HEK293 (cell line): ENCODE results near the gene CCDC14.

Source experiments
- CTCF ChIA-PET: fragments of 350-600 bp; formaldehyde crosslinking; extraction: SDS; loops from one replicate; lab custom pipeline; 2021; ENCODE audit warnings: antibody characterized with exemption; lab: Yijun Ruan, JAX
- POLR2A ChIA-PET: fragments of 300-600 bp; formaldehyde crosslinking; extraction: SDS; loops from one replicate; lab custom pipeline; 2020; ENCODE audit warnings: antibody characterized with exemption, inconsistent platforms; lab: Yijun Ruan, JAX
- H3K27ac ChIP-seq: fragments of 200-500 bp; sonication (Bioruptor generic); 2 replicates; pipeline ENCODE4 v1.5.1; 2014; ENCODE audit warnings: low read depth, low read length, control low read depth, inconsistent platforms; ENCODE audit errors: extremely low read depth
- H3K36me3 ChIP-seq, 2 experiments: fragments of 200-500 bp in 1 of 2; sonication (Bioruptor generic) in 1 of 2; 1 replicate in 1 of 2; 2 replicates in 1 of 2; pipeline ENCODE4 v1.5.1; 2014 to 2017; ENCODE audit warnings: inconsistent platforms in 2 of 2, low read length in 2 of 2; ENCODE audit not compliant: control insufficient read depth in 2 of 2, insufficient read depth in 1 of 2
- H3K4me1 ChIP-seq: fragments of 200-500 bp; sonication (Bioruptor generic); 2 replicates; pipeline ENCODE4 v1.5.1; 2014; ENCODE audit warnings: mild to moderate bottlenecking, low read length, inconsistent platforms; ENCODE audit not compliant: control insufficient read depth, insufficient read depth
- H3K4me3 ChIP-seq: 2 replicates; pipeline ENCODE4 v1.5.1; 2011; ENCODE audit warnings: low read depth, mild to moderate bottlenecking, control low read depth, low read length, moderate library complexity
- H3K9me3 ChIP-seq: fragments of 200-500 bp; sonication (Bioruptor generic); 2 replicates; pipeline ENCODE4 v1.5.1; 2014; ENCODE audit warnings: low read depth, low read length, inconsistent platforms; ENCODE audit not compliant: control insufficient read depth, insufficient read depth
- BCL11A ChIP-seq: fragments of 450-650 bp; formaldehyde crosslinking; IDR thresholded peaks from 2 replicates; pipeline ENCODE4 v1.5.1; 2016; ENCODE audit warnings: low read depth, missing biosample characterization, missing genetic modification characterization
- FEZF1 ChIP-seq: fragments of 450-650 bp; formaldehyde crosslinking; IDR thresholded peaks from 2 replicates; pipeline ENCODE4 v1.5.1; 2016; ENCODE audit warnings: missing biosample characterization, missing genetic modification characterization
- GFI1B ChIP-seq: fragments of 450-650 bp; formaldehyde crosslinking; IDR thresholded peaks from 2 replicates; pipeline ENCODE4 v1.5.1; 2016; ENCODE audit warnings: missing biosample characterization, missing genetic modification characterization
- GLIS2 ChIP-seq: fragments of 450-650 bp; formaldehyde crosslinking; IDR thresholded peaks from 2 replicates; pipeline ENCODE4 v1.5.1; 2016; ENCODE audit warnings: missing biosample characterization, missing genetic modification characterization
- HOXC10 ChIP-seq: sonication (generic); formaldehyde crosslinking; IDR thresholded peaks from 2 replicates; pipeline ENCODE4 v1.8.1; 2023; ENCODE audit warnings: mild to moderate bottlenecking, missing genetic modification reagents
- PRDM6 ChIP-seq: fragments of 450-650 bp; formaldehyde crosslinking; IDR thresholded peaks from 2 replicates; pipeline ENCODE4 v1.5.1; 2017; ENCODE audit warnings: missing biosample characterization, missing genetic modification characterization
- TRIM28 ChIP-seq: IDR thresholded peaks from 2 replicates; pipeline ENCODE4 v1.6.1; 2011; ENCODE audit warnings: low read length, control low read depth, borderline replicate concordance
- ZBTB21 ChIP-seq: fragments of 450-650 bp; formaldehyde crosslinking; IDR thresholded peaks from 2 replicates; pipeline ENCODE4 v1.5.1; 2017; ENCODE audit warnings: missing biosample characterization, missing genetic modification characterization
- ZBTB8A ChIP-seq: fragments of 450-650 bp; formaldehyde crosslinking; IDR thresholded peaks from 2 replicates; pipeline ENCODE4 v1.5.1; 2016; ENCODE audit warnings: missing biosample characterization, missing genetic modification characterization
- ZEB2 ChIP-seq: fragments of 450-650 bp; formaldehyde crosslinking; IDR thresholded peaks from 2 replicates; pipeline ENCODE4 v1.5.1; 2016; ENCODE audit warnings: missing biosample characterization, missing genetic modification characterization
- ZIC2 ChIP-seq: fragments of 450-650 bp; formaldehyde crosslinking; IDR thresholded peaks from 2 replicates; pipeline ENCODE4 v1.5.1; 2016; ENCODE audit warnings: missing biosample characterization, missing genetic modification characterization
- ZNF184 ChIP-seq: fragments of 450-650 bp; IDR thresholded peaks from 2 replicates; pipeline ENCODE4 v1.5.1; 2018; ENCODE audit warnings: missing biosample characterization, mild to moderate bottlenecking, missing genetic modification characterization
- ZNF223 ChIP-seq: fragments of 450-650 bp; formaldehyde crosslinking; IDR thresholded peaks from 2 replicates; pipeline ENCODE4 v1.5.1; 2016; ENCODE audit warnings: missing biosample characterization, missing genetic modification characterization
- ZNF274 ChIP-seq, 2 experiments: fragments of 200-500 bp in 1 of 2; fragments of 450-650 bp in 1 of 2; sonication (Bioruptor generic) in 1 of 2; formaldehyde crosslinking in 1 of 2; IDR thresholded peaks; 2 replicates each; pipeline versions ENCODE4 v1.5.1 to v1.6.1; 2014 to 2016; ENCODE audit warnings: borderline replicate concordance in 1 of 2, inconsistent platforms in 1 of 2, low read length in 1 of 2, missing biosample characterization in 1 of 2, missing genetic modification characterization in 1 of 2
- ZNF354C ChIP-seq: fragments of 450-650 bp; formaldehyde crosslinking; IDR thresholded peaks from 2 replicates; pipeline ENCODE4 v1.5.1; 2016; ENCODE audit warnings: missing biosample characterization, missing genetic modification characterization, low read depth, borderline replicate concordance
- ZNF423 ChIP-seq: fragments of 450-650 bp; formaldehyde crosslinking; IDR thresholded peaks from 2 replicates; pipeline ENCODE4 v1.5.1; 2016; ENCODE audit warnings: missing biosample characterization, missing genetic modification characterization
- ZNF488 ChIP-seq: fragments of 450-650 bp; formaldehyde crosslinking; IDR thresholded peaks from 2 replicates; pipeline ENCODE4 v1.5.1; 2016; ENCODE audit warnings: missing biosample characterization, missing genetic modification characterization
- ZNF530 ChIP-seq: fragments of 450-650 bp; formaldehyde crosslinking; IDR thresholded peaks from 2 replicates; pipeline ENCODE4 v1.5.1; 2016; ENCODE audit warnings: low read depth, missing biosample characterization, missing genetic modification characterization
- ZNF549 ChIP-seq: fragments of 450-650 bp; IDR thresholded peaks from 2 replicates; pipeline ENCODE4 v1.5.1; 2018; ENCODE audit warnings: missing biosample characterization, missing genetic modification characterization, mild to moderate bottlenecking, inconsistent platforms, moderate library complexity
- ZNF580 ChIP-seq: fragments of 450-650 bp; formaldehyde crosslinking; IDR thresholded peaks from 2 replicates; pipeline ENCODE4 v1.5.1; 2016; ENCODE audit warnings: missing biosample characterization, missing genetic modification characterization
- ZNF600 ChIP-seq: fragments of 450-650 bp; formaldehyde crosslinking; IDR thresholded peaks from 2 replicates; pipeline ENCODE4 v1.5.1; 2016; ENCODE audit warnings: missing biosample characterization, missing genetic modification characterization
- ZNF639 ChIP-seq: fragments of 450-650 bp; formaldehyde crosslinking; IDR thresholded peaks from 2 replicates; pipeline ENCODE4 v1.5.1; 2016; ENCODE audit warnings: missing biosample characterization, missing genetic modification characterization
- ZNF658 ChIP-seq: fragments of 450-650 bp; formaldehyde crosslinking; IDR thresholded peaks from 2 replicates; pipeline ENCODE4; 2016; ENCODE audit warnings: missing biosample characterization, missing genetic modification characterization
- ZNF670 ChIP-seq: fragments of 450-650 bp; formaldehyde crosslinking; IDR thresholded peaks from 2 replicates; pipeline ENCODE4 v1.5.1; 2016; ENCODE audit warnings: missing biosample characterization, missing genetic modification characterization, low read depth
- ZNF677 ChIP-seq: fragments of 450-650 bp; IDR thresholded peaks from 2 replicates; pipeline ENCODE4 v1.5.0; 2018; ENCODE audit warnings: missing biosample characterization, mild to moderate bottlenecking, missing genetic modification characterization, moderate library complexity
- ZNF843 ChIP-seq: fragments of 450-650 bp; formaldehyde crosslinking; IDR thresholded peaks from 2 replicates; pipeline ENCODE4 v1.5.1; 2016; ENCODE audit warnings: missing biosample characterization, missing genetic modification characterization
- ZXDB ChIP-seq: fragments of 450-650 bp; formaldehyde crosslinking; IDR thresholded peaks from 2 replicates; pipeline ENCODE4 v1.5.1; 2016; ENCODE audit warnings: missing biosample characterization, missing genetic modification characterization

The CCDC14 gene

GRCh38 chr3:123935830-123936229, 25.2 kb downstream of the CCDC14 start:
- POLR2A ChIA-PET = no interaction called here
- H3K36me3 ChIP-seq = peaks cover 19 to 25% of the 10 kb centered on the region in 2 experiments
- CTCF ChIA-PET = interaction anchor here (0.7 kb wide), 1 partner anchor 1176 kb away, joined by 3 read pairs; no protein-coding TSS in a partner anchor

GRCh38 chr3:123934250-123934649, 26.8 kb downstream of the CCDC14 start:
- ChIA-PET CTCF (no interaction called here), POLR2A (no interaction called here)
- H3K36me3 ChIP-seq = peaks cover 24 to 30% of the 10 kb centered on the region in 2 experiments
- H3K27ac ChIP-seq = no peak overlapping the region
- TF ChIP-seq HOXC10 (CRISPR knock-in tag) = no peak
- no peaks in the 10 kb centered on the region for H3K9me3 ChIP-seq
- no peaks in the 10 kb centered on the region for H3K4me1 ChIP-seq
- no peak overlapping the region for H3K4me3 ChIP-seq

More at GRCh38 chr3:123935830-123936229, 25.2 kb downstream of the CCDC14 start:
- H3K9me3 ChIP-seq = no peaks in the 10 kb centered on the region
- TF ChIP-seq PRDM6 (tag by site-specific recombination) (no peak), ZXDB (no peak)
- TF ChIP-seq, all 188 proteins: peak for 0
- Histone ChIP-seq H3K27ac (no peak overlapping the region), H3K4me1 (no peaks in the 10 kb centered on the region), H3K4me3 (no peak overlapping the region)

GRCh38 chr3:123930445-123930844, 30.6 kb downstream of the CCDC14 start:
- no peak overlapping the region for H3K27ac ChIP-seq
- H3K4me1 ChIP-seq = no peaks in the 10 kb centered on the region
- ChIA-PET CTCF (no interaction called here), POLR2A (no interaction called here)
- no peak overlapping the region for H3K4me3 ChIP-seq
- H3K36me3 ChIP-seq = peaks cover 36 to 44% of the 10 kb centered on the region in 2 experiments
- H3K9me3 ChIP-seq = no peaks in the 10 kb centered on the region
- TF ChIP-seq ZNF843 (tag by site-specific recombination) (no peak), ZNF423 (tag by site-specific recombination) (no peak), ZBTB21 (tag by site-specific recombination) (no peak), ZNF274 (IDR thresholded peaks at IDR 0.05; ENCODE audit: low read length) (no peak), ZNF274 (tag by site-specific recombination; IDR thresholded peaks at IDR 0.05; ENCODE audit: borderline replicate concordance) (no peak), ZNF184 (tag by site-specific recombination) (no peak), ZIC2 (no peak), ZNF223 (tag by site-specific recombination) (no peak), ZBTB8A (tag by site-specific recombination) (no peak), ZNF658 (tag by site-specific recombination) (no peak), ZNF549 (tag by site-specific recombination) (no peak), ZNF677 (tag by site-specific recombination) (no peak), ZNF670 (tag by site-specific recombination) (no peak), ZEB2 (no peak), ZNF580 (tag by site-specific recombination) (no peak), GLIS2 (tag by site-specific recombination) (no peak), GFI1B (tag by site-specific recombination) (no peak)
- TF ChIP-seq, all 188 proteins: peak for 0

GRCh38 chr3:123929325-123929724, 31.7 kb downstream of the CCDC14 start:
- H3K9me3 ChIP-seq = no peaks in the 10 kb centered on the region
- TF ChIP-seq ZNF600 (tag by site-specific recombination) = no peak
- no peak for TF ChIP-seq ZNF274 (IDR thresholded peaks at IDR 0.05; ENCODE audit: low read length)
- no peak for TF ChIP-seq ZNF274 (tag by site-specific recombination; IDR thresholded peaks at IDR 0.05; ENCODE audit: borderline replicate concordance)
- TF ChIP-seq ZNF639 = no peak
- no peak for TF ChIP-seq FEZF1
- no peak for TF ChIP-seq ZNF354C (tag by site-specific recombination)
- no peak for TF ChIP-seq GFI1B (tag by site-specific recombination)
- no peak for TF ChIP-seq ZNF530
- no peak for TF ChIP-seq BCL11A (tag by site-specific recombination)
- no peak for TF ChIP-seq TRIM28
- TF ChIP-seq ZNF488 (tag by site-specific recombination) = no peak

More at GRCh38 chr3:123929325-123929724, 31.7 kb downstream of the CCDC14 start:
- ChIA-PET CTCF (no interaction called here), POLR2A (no interaction called here)
- Histone ChIP-seq H3K27ac (no peak overlapping the region), H3K4me3 (no peak overlapping the region), H3K36me3 (peaks cover 39 to 54% of the 10 kb centered on the region in 2 experiments), H3K4me1 (no peaks in the 10 kb centered on the region)
